ENCODE data around the gene KLF1. TPM values are rescaled to one million over a fixed set of nuclear protein-coding genes. Genes with fewer than 3 reads are reported as not detected.
A peak's percentile ranks its signal among the peaks of the same experiment; 100 is the strongest.

The KLF1 gene
- total RNA-seq, 1 experiment from 2014 or later, result 0.30 TPM

DNA sequence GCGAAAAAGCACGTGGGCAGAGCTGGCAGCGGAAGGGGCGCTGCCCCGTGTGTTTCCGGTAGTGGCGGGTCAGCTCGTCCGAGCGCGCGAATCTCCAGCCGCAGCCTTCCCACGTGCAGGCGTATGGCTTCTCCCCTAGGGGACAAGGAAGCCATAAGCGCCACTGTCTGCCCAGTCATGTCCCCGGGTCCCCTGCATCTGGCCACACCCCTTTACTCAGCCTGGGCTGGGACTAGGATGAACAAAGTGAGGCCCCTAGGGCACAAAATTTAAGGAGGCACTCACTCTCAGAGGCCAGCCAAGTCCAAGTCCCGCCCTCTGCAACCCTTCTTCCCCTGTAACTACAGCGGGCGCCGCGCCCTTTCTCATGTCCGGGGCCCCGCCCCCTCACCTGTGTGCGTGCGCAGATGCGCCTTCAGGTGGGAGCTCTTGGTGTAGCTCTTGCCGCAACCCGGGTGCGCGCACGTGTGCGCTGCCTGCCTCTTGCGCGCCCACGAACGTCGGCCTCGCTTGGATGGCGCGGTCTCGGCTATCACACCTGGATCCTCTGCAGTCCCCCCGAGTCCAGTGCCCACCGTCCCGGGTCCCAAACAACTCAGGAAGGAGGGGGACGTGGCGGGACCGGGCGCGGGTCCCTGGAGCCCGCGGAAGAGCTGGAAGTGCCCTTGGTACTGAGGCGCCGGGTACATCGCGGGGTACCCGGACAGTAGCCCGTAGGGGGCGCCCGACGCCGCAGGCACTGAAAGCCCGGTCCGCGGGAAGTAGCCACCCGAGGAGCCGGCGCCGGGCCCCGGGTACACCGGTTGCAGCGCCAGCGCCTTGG is 1.9 kb downstream of the KLF1 start:
- TF ChIP-seq, protein P1, sequence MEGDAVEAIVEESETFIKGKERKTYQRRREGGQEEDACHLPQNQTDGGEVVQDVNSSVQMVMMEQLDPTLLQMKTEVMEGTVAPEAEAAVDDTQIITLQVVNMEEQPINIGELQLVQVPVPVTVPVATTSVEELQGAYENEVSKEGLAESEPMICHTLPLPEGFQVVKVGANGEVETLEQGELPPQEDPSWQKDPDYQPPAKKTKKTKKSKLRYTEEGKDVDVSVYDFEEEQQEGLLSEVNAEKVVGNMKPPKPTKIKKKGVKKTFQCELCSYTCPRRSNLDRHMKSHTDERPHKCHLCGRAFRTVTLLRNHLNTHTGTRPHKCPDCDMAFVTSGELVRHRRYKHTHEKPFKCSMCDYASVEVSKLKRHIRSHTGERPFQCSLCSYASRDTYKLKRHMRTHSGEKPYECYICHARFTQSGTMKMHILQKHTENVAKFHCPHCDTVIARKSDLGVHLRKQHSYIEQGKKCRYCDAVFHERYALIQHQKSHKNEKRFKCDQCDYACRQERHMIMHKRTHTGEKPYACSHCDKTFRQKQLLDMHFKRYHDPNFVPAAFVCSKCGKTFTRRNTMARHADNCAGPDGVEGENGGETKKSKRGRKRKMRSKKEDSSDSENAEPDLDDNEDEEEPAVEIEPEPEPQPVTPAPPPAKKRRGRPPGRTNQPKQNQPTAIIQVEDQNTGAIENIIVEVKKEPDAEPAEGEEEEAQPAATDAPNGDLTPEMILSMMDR (conservative IDR thresholded peaks at IDR 0.05; ENCODE audit: low read depth, low read length), result peak; percentile 82
- TF ChIP-seq EZH2 (IDR thresholded peaks at IDR 0.05; ENCODE audit: borderline replicate concordance, low read depth, low read length, poor library complexity, severe bottlenecking), result no peak
- H3K36me3 ChIP-seq (ENCODE audit: insufficient read depth, low read length, poor library complexity, severe bottlenecking), result no peaks in the 10 kb centered on the region
- CTCF ChIA-PET, result interaction anchor here (0.5 to 1.2 kb wide), 4 partner anchors 18 to 191 kb away, joined by 3 to 5 read pairs (median 4); no protein-coding TSS in a partner anchor
- no peak overlapping the region for H3K27ac ChIP-seq (ENCODE audit: low read depth, low read length, poor library complexity, severe bottlenecking)
- no peaks in the 10 kb centered on the region for H3K27me3 ChIP-seq (replicated peaks; ENCODE audit: insufficient read depth, low read depth, low read length, poor library complexity)
- intact Hi-C loops (cut with micrococcal nuclease; ENCODE audit: unreplicated experiment), result loop anchor here (2.0 kb wide), 1 partner anchor 80 kb away; no protein-coding TSS in a partner anchor
- peak; percentile 77 for DNase-seq (ENCODE audit: low spot score)
- H3K4me3 ChIP-seq (ENCODE audit: low read depth, low read length, poor library complexity, severe bottlenecking), result peak overlapping the region; percentile 46
- peaks cover 5% of the 10 kb centered on the region for H3K4me1 ChIP-seq (ENCODE audit: insufficient read depth, low read length, poor library complexity, severe bottlenecking)
- no TSS peak for BruUV-seq (replicated peaks)
- H3K9me3 ChIP-seq (ENCODE audit: low read depth, low read length, poor library complexity, severe bottlenecking), result peaks cover 12% of the 10 kb centered on the region
- POLR2A ChIA-PET (ENCODE audit: low non-redundant PET), result no interaction called here

DNA sequence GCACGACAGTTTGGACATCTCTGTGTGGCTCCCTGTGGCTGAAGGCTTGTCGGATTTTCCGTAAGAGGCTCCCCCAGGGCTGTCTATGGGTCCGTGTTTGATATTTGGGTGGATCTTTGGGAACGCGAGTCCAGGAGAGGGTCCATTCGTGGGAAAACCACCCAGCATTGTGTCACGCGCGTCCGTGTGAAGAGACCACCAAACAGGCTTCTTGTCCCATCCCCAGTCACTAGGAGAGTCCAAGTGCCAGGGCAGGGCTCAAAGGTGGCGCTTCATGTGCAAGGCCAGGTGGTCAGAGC is 2.4 kb downstream of the KLF1 start:
- no peaks in the 10 kb centered on the region for H3K36me3 ChIP-seq (ENCODE audit: insufficient read depth, low read length, poor library complexity, severe bottlenecking)
- no peak for DNase-seq (ENCODE audit: low spot score)
- H3K9me3 ChIP-seq (ENCODE audit: low read depth, low read length, poor library complexity, severe bottlenecking), result peaks cover 12% of the 10 kb centered on the region
- H3K4me3 ChIP-seq (ENCODE audit: low read depth, low read length, poor library complexity, severe bottlenecking), result peak overlapping the region; percentile 46
- intact Hi-C loops (cut with micrococcal nuclease; ENCODE audit: unreplicated experiment), result loop anchor here (2.0 kb wide), 1 partner anchor 80 kb away; no protein-coding TSS in a partner anchor
- no TSS peak for BruUV-seq (replicated peaks)
- ChIA-PET CTCF (interaction anchor here (0.9 to 1.2 kb wide), 2 partner anchors 29 to 81 kb away, joined by 3 to 5 read pairs; no protein-coding TSS in a partner anchor), POLR2A (ENCODE audit: low non-redundant PET) (no interaction called here)
- TF ChIP-seq, protein P1 (conservative IDR thresholded peaks at IDR 0.05; ENCODE audit: low read depth, low read length), result no peak
- TF ChIP-seq EZH2 (IDR thresholded peaks at IDR 0.05; ENCODE audit: borderline replicate concordance, low read depth, low read length, poor library complexity, severe bottlenecking), result no peak
- peaks cover 5% of the 10 kb centered on the region for H3K4me1 ChIP-seq (ENCODE audit: insufficient read depth, low read length, poor library complexity, severe bottlenecking)
- no peak overlapping the region for H3K27ac ChIP-seq (ENCODE audit: low read depth, low read length, poor library complexity, severe bottlenecking)
- H3K27me3 ChIP-seq (replicated peaks; ENCODE audit: insufficient read depth, low read depth, low read length, poor library complexity), result no peaks in the 10 kb centered on the region

DNA sequence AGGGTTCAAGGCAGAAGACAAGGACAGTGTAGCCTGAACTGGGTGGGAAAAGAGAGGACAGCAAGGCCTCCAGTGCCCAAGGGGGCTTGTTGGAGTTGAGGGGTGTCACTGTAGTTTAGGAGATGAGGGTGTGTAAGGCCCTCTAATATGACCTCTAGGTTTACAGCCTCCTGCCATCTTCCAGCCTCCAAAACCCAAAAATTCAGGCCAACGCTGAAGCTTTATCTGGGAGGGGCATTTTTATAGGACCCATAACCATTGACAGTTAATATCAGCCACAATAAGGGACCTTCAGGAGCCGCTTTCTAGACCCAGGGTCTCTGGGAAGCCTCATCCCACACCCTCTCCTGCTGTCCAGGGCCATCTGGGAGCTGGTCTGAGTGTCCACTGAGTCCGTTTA is 2.8 kb downstream of the KLF1 start:
- Histone ChIP-seq H3K4me1 (ENCODE audit: insufficient read depth, low read length, poor library complexity, severe bottlenecking) (peaks cover 5% of the 10 kb centered on the region), H3K9me3 (ENCODE audit: low read depth, low read length, poor library complexity, severe bottlenecking) (peaks cover 12% of the 10 kb centered on the region), H3K4me3 (ENCODE audit: low read depth, low read length, poor library complexity, severe bottlenecking) (no peak overlapping the region), H3K27me3 (replicated peaks; ENCODE audit: insufficient read depth, low read depth, low read length, poor library complexity) (no peaks in the 10 kb centered on the region), H3K36me3 (ENCODE audit: insufficient read depth, low read length, poor library complexity, severe bottlenecking) (no peaks in the 10 kb centered on the region), H3K27ac (ENCODE audit: low read depth, low read length, poor library complexity, severe bottlenecking) (no peak overlapping the region)
- TF ChIP-seq EZH2 (IDR thresholded peaks at IDR 0.05; ENCODE audit: borderline replicate concordance, low read depth, low read length, poor library complexity, severe bottlenecking), result no peak
- TF ChIP-seq, protein P1 (conservative IDR thresholded peaks at IDR 0.05; ENCODE audit: low read depth, low read length), result no peak
- ChIA-PET POLR2A (ENCODE audit: low non-redundant PET) (no interaction called here), CTCF (no interaction called here)
- DNase-seq (ENCODE audit: low spot score), result no peak
- intact Hi-C loops (cut with micrococcal nuclease; ENCODE audit: unreplicated experiment), result loop anchor here (2.0 kb wide), 1 partner anchor 81 kb away; no protein-coding TSS in a partner anchor
- BruUV-seq (replicated peaks), result no TSS peak
